ENCODE data around the gene AIMP1.

The AIMP1 gene

DNA sequence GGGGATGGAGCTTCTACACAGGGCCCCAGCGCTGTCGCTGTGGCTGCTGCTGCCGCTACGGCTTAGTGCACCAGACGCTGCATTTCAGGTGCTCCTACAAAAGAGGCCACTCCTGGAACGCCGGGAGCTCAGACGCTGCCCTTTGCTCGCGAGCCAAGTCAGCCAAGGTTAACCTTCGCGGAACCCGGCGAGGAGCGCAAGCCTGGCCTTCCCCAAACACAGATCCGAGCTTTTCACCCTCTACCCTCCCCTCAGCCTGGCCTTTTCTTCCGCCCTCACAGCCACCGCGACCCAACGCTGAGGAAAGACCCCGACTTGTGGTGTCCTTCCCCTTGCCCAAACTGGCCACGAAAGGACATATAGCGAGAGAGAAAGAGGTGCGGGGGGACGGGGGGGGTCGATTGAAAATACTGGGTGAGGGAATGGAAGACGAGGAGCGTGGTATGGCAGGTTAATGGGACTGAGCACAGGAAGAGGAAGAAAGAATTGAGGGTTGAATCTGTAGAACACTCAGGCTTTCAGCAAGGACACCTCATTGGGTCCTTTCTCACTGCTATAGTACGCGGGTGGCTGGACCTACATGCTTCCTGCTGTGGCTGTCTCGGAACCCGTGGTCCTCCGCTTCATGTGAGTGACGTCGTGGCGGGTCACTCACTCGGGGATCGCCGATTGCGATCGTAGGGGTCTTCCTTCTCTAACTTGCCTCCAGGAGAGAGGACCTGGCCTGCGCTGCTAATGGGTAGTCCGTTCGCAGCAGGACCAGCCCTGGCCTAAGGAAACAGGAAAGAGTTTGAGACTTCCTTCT lies at the start of gene AIMP1, which contains the start of gene TBCK:
TSS of gene AIMP1 (plus strand) at position 583 of the 805 bp plus-strand sequence. CDS start 8,460 bp downstream, outside the sequence.
TSS of gene TBCK (minus strand) at position 242 of the 805 bp plus-strand sequence. CDS start 7,249 bp downstream, outside the sequence.
- H3K27ac ChIP-seq, result peak within 1 kb of the TSS; percentile 91
- peak; percentile 58 for DNase-seq (ENCODE audit: low read depth, low spot score)

DNA sequence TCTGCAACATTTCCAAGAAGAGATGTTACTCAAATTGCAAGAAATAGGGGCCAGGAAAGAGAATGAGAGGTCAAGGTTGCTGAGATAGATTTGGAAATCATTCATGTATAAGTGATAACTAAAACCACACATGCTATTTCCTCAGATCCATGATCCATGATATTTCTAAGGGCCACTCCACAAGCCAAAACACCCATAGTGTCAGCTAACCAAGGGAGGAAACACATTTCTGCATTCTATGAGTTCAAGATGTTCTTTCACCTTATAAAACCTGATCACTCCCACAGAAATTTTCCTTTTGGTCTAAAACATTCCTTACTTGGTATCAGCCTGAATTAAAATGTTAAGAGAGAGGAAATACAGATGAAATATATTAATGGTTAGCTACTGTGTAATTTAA lies 47.6 kb upstream of the AIMP1 start:
- no peak for DNase-seq (ENCODE audit: low read depth, low spot score)
- no peak overlapping the region for H3K27ac ChIP-seq

DNA sequence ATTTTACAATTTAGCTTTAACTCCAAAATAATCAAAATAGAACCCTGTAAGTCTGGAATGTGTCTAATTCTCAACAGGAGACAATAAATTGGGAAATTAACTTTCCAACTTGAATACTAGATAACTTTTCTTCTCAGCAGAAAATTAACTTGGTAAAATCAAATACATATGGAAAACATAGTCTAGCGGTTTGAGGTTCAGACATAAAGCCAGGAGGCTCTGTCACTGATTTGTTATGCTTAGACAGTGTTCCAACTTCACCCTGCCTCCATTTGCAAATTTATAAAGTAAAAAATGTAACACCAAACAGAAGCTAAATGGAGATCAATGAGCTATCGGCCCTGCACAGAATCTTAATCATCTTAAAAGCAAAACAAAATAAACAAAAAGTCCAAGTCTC lies 46.6 kb upstream of the AIMP1 start:
- no peak overlapping the region for H3K27ac ChIP-seq
- no peak for DNase-seq (ENCODE audit: low read depth, low spot score)

GRCh38 chr4:106270736-106271135 lies 45.6 kb upstream of the AIMP1 start:
- no peak overlapping the region for H3K27ac ChIP-seq
- DNase-seq (ENCODE audit: low read depth, low spot score), result no peak

GRCh38 chr4:106273831-106274230 lies 42.5 kb upstream of the AIMP1 start:
- H3K27ac ChIP-seq, result no peak overlapping the region
- no peak for DNase-seq (ENCODE audit: low read depth, low spot score)

DNA sequence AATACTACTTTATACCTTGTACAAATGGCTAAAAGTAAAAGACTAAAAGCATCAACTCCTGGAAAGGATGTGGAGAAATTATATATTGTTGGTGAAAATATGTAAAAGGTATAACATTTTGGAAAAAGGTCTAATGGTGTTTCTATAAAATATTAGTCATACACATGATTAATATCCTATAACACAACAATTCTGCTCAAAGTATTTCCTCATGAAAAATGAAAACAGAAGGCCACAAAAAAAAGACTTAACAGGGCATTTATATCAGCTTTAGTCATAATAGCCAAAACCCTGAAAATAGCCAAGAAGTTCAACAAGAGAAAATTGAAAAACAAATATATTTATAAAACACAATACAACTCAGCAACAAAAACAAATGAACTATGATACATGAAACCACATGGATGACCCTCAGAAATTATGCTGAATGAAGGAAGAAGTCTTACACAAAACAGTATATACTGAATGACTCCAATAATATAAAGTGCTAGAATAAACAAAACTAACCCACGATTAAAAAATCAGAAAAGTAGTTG lies 39.1 kb upstream of the AIMP1 start:
- H3K27ac ChIP-seq, result no peak overlapping the region
- no peak for DNase-seq (ENCODE audit: low read depth, low spot score)

- DNase-seq (ENCODE audit: low read depth, low spot score), result no peak
- H3K27ac ChIP-seq, result no peak overlapping the region
Observed at GRCh38 chr4:106284227-106284626, 32.1 kb upstream of the AIMP1 start.

DNA sequence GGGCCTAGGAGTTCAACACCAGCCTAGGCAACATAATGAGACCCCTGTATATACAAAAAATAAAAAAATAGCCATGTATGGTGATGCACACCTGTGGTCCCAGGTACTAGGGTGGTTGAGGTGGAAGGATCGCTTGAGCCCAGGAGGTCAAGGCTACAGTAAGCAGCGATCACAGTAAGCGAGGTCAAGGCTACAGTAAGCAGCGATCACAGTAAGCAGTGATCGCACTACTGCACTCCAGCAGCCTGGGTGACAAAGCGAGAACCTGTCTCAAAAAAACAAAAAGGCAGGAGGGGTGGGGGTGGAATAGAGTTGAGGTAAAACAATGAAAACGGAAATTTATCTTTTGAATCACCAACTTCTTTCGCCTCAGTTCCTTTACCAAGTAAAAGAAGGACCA lies 29.7 kb upstream of the AIMP1 start:
- no peak overlapping the region for H3K27ac ChIP-seq
- DNase-seq (ENCODE audit: low read depth, low spot score), result no peak

- H3K27ac ChIP-seq, result peak overlapping the region; percentile 71
- DNase-seq (ENCODE audit: low read depth, low spot score), result peak; percentile 57
Observed at GRCh38 chr4:106287353-106287969, 28.9 kb upstream of the AIMP1 start.

DNA sequence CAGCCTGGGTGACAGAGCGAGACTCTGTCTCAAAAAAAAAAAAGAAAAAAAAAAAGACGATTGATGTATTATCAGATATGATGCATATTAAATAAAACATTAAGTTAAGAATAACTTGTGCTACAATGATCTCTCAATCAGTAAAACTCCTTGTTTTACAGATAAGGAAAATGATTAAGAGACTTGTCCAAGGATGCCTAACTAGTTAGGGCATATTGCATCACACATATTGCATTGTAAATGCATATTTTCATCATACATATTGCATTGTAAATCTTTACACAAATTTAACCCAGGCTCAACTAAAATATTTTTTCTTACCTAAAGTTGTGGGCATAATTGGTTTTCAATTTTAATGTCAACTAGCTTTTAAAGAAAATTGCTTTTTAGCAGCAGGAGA lies 26.6 kb upstream of the AIMP1 start:
- DNase-seq (ENCODE audit: low read depth, low spot score), result no peak
- peak overlapping the region; percentile 19 for H3K27ac ChIP-seq

DNA sequence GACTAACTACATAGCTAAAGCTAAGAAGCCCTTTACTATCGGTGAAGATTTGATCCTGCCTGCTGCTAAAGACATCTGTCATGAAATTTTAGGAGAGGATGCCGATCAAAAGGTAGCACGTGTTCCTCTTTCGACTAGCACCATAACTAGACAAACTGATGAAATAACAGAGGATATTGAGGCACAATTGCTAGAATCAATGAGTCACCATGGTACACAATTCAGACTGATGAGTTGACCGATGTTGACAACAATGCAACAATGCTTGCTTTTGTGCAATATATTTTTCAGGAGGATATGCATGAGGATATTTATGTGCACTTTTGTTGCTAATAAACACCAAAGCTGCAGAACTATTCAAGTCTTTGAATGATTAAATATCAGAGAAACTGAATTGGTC lies 24.7 kb upstream of the AIMP1 start:
- no peak overlapping the region for H3K27ac ChIP-seq
- no peak for DNase-seq (ENCODE audit: low read depth, low spot score)

GRCh38 chr4:106294062-106294461 lies 22.3 kb upstream of the AIMP1 start:
- H3K27ac ChIP-seq, result no peak overlapping the region
- DNase-seq (ENCODE audit: low read depth, low spot score), result no peak

DNA sequence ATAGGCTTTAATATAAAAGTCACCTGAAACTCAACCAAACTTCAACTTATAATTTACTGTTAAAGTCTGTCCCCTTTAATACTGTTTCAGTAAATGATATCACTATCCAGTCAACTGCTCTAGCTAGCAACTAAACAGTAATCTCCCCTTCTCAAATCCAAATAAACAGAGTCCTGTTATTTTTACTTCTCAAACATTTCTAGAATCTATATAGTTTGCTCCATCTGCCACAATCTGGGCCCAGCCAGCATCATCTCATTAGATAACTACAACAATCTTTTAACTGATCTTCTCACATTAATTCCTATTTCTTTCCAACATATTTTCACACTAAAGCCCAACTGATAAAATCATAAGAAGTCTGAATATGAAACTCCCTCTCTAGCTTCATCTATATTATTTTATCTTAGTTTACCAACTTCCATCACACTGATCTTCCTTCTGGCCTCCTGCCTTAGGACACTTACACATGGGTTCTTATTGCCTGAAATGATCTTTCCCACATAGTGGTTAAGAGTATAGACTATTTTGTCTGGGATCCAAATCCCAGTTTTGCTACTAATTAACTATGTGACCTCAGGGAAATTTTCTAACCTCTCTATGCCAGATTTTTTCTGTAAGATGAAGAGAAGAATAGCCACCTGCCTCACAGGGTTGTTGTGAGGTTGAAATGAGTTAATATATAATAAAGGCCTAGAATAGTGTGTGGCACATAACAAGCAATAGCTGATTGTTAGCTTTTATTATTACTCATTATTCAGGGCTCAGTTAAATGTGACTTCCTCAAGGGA lies 18.9 kb upstream of the AIMP1 start:
- H3K27ac ChIP-seq, result no peak overlapping the region
- no peak for DNase-seq (ENCODE audit: low read depth, low spot score)

DNA sequence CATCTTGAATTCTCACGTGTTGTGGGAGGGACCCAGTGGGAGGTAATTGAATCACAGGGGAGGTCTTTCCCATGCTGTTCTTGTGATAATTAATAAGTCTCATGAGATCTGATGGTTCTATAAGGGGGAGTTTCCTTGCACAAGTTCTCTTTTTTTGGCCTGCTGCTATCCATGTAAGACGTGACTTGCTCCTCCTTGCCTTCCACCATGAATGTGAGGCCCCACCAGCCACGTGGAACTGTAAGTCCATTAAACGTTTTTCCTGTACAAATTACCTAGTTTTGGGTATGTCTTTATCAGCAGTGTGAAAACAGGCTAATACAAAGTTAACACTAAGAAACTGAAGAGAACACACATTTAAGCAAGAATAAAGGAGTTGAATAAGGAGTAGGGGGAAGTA lies 16.4 kb upstream of the AIMP1 start:
- H3K27ac ChIP-seq, result no peak overlapping the region
- no peak for DNase-seq (ENCODE audit: low read depth, low spot score)

GRCh38 chr4:106301393-106302061 lies 14.8 kb upstream of the AIMP1 start:
- no peak for DNase-seq (ENCODE audit: low read depth, low spot score)
- H3K27ac ChIP-seq, result no peak overlapping the region

- DNase-seq (ENCODE audit: low read depth, low spot score), result no peak
- no peak overlapping the region for H3K27ac ChIP-seq
Observed at GRCh38 chr4:106302062-106302438, 14.3 kb upstream of the AIMP1 start.

DNA sequence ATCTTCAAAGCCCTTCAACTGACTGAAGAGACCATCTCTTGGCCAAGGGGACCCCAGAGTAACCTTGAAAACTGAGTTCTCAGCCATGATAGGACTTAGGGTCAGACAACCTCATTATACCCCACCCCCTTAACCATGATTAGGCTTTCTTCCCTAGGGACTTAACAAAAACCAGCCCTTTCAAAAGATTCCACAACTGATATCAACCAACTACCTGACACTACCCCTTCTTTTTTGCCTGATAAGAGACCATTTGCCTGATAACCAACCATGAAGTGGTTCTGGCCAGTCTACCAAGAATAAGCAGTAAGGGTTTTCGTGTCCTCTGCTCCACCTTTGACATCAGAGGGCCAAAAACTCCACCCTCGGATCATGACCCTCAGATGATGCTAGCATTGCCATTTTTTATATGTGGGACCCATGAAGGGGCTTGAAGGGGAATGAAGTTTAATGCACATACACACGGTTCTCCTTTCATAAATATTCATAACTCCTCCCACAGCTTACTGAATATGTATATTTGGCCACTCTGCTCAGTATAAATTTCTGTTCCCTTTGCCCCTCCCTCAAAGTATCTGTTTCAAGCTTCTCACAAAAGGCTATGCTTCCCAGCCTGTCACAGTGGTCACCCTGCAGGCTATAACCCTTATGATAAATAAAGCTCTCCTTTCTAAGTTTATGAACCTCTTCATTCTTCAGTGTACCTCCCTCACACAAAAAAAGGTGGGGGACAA lies 12.6 kb upstream of the AIMP1 start:
- no peak for DNase-seq (ENCODE audit: low read depth, low spot score)
- no peak overlapping the region for H3K27ac ChIP-seq

DNA sequence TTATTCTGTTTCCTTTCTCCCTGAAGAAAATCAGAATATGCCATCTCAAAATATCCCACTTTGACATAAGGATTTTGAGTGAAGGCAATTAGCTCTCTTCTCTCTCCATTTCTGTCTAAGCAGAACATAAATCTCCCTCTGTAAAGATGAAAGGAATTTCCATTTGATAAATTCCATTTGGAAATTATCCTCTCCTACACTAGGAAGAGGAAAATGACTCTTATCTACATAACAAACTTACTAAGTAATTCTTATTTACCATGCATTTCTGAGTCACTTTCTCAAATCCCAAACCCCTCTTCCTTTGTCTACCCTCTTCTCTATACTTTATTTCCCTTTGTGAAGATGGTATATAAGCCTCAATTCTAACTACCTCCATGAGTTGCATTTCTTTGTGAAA lies 11.7 kb upstream of the AIMP1 start:
- no peak overlapping the region for H3K27ac ChIP-seq
- no peak for DNase-seq (ENCODE audit: low read depth, low spot score)

GRCh38 chr4:106305435-106306055 lies 10.8 kb upstream of the AIMP1 start:
- H3K27ac ChIP-seq, result no peak overlapping the region

More at GRCh38 chr4:106305435-106306055, 10.8 kb upstream of the AIMP1 start:
- DNase-seq (ENCODE audit: low read depth, low spot score), result no peak

All from epithelial cell of prostate (primary cell).